Tibial artery (tissue), 4 donors: ENCODE data around the gene SNAPC2.

Experiments used
- DNase-seq, 2 donors: peaks; one replicate each; pipeline ENCODE4 v3.0.0-alpha.2; 2019
- H3K27ac ChIP-seq, 2 donors: fragments of 200-600 bp; sonication (generic) in 1 of 2; 1 replicate in 1 of 2; 2 replicates in 1 of 2; pipeline ENCODE4 v1.5.1; 2018 to 2019; ENCODE audit warnings: mild to moderate bottlenecking in 1 of 2
- H3K27me3 ChIP-seq, 2 donors: fragments of 200-600 bp; sonication (generic) in 1 of 2; one replicate each; pipeline versions ENCODE4 v1.5.1 to v1.6.0; 2016 to 2019
- H3K36me3 ChIP-seq, 3 donors: fragments of 200-600 bp; sonication (generic) in 2 of 3; one replicate each; pipeline ENCODE4 v1.5.1; 2016 to 2019; ENCODE audit warnings: mild to moderate bottlenecking in 2 of 3
- H3K4me1 ChIP-seq, 4 donors: fragments of 200-600 bp; sonication (generic) in 2 of 4; 1 replicate in 3 of 4; 2 replicates in 1 of 4; pipeline ENCODE4 v1.5.1; 2016 to 2019
- H3K4me3 ChIP-seq, 2 donors: fragments of 200-600 bp; sonication (generic) in 1 of 2; 1 replicate in 1 of 2; 2 replicates in 1 of 2; pipeline ENCODE4 v1.5.1; 2018 to 2019; ENCODE audit warnings: mild to moderate bottlenecking in 2 of 2
- H3K9me3 ChIP-seq, 3 donors: fragments of 200-600 bp; sonication (generic) in 1 of 3; one replicate each; pipeline ENCODE4 v1.5.1; 2016 to 2019
- intact Hi-C: fragments of 100-400 bp; cut with DNase I; formaldehyde crosslinking; loops from one replicate; pipeline ENCODE4 v1.15.0; 2023; ENCODE audit warnings: low total_unique reads
- TF ChIP-seq, protein P1 (sequence below), 2 experiments: fragments of 200-600 bp in 1 of 2; fragments of 450-650 bp in 1 of 2; IDR thresholded peaks; one replicate each; pipeline ENCODE4 v1.5.1; 2017 to 2019; ENCODE audit warnings: antibody characterized with exemption in 2 of 2, mild to moderate bottlenecking in 1 of 2, moderate library complexity in 1 of 2

SNAPC2 gene

DNA sequence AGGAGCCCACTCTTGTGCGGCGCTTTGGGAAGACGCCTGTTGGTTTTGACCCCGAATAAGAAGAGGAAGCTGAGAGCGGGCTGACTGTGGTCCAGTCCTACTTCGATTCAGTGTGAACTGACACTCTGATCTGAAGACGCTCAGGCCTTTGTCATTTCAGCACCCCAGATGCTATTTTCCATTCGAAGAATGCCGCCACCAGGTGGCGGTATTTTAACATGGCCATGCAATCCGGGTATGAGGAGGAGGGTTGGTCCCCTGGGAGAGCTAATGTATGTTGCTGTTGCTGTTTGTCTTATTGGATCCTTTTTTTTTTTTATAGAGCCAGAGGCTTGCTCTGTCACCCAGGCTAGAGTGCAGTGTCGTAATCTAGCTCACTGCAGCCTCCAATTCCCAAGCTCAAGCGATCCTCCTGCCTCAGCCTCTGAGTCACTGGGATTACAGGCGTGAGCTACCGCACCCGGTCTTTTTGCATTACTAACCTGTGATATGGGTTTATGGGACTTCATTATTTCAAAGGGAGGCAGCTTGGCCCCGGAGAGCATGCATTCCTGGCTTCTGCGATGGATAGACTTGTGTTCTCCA lies 24.1 kb downstream of the SNAPC2 start:
- Histone ChIP-seq H3K27me3 (no peaks in the 10 kb centered on the region), H3K9me3 (no peaks in the 10 kb centered on the region), H3K4me1 (peaks cover 0 to 29% (median 17%) of the 10 kb centered on the region in 4 donors), H3K4me3 (peak overlapping the region; percentile 82 to 93), H3K36me3 (peaks cover 17 to 21% (median 17%) of the 10 kb centered on the region in 3 donors), H3K27ac (peak overlapping the region; percentile 99 to 100)
- peak; percentile 89 to 93 for DNase-seq
- intact Hi-C loops, result loop anchor here (10.0 kb wide), 1 partner anchor 61 kb away; the partner anchor contains the start of gene ELAVL1
- TF ChIP-seq, protein P1, sequence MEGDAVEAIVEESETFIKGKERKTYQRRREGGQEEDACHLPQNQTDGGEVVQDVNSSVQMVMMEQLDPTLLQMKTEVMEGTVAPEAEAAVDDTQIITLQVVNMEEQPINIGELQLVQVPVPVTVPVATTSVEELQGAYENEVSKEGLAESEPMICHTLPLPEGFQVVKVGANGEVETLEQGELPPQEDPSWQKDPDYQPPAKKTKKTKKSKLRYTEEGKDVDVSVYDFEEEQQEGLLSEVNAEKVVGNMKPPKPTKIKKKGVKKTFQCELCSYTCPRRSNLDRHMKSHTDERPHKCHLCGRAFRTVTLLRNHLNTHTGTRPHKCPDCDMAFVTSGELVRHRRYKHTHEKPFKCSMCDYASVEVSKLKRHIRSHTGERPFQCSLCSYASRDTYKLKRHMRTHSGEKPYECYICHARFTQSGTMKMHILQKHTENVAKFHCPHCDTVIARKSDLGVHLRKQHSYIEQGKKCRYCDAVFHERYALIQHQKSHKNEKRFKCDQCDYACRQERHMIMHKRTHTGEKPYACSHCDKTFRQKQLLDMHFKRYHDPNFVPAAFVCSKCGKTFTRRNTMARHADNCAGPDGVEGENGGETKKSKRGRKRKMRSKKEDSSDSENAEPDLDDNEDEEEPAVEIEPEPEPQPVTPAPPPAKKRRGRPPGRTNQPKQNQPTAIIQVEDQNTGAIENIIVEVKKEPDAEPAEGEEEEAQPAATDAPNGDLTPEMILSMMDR (IDR thresholded peaks at IDR 0.05), result peak; percentile 73 to 84

DNA sequence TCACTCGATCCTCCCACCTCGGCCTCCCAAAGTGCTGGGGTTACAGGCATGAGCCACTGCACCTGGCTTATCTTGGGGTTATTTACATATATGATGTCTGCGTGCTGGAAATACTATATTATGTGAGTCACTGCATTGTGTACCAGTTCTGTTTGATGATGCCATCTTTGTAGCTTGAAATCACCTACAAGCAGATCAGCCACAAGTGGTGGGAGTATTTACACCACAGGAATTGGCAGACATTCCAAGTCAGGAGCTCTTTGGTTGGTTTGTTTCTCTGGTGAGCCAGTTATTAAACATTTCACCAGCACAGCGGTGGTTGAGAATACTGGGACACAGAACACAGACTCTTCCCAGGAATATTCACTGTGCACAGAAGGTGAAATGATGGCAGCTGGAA lies 27.8 kb downstream of the SNAPC2 start:
- intact Hi-C loops, result loop anchor here (5.0 to 10.0 kb wide), 2 partner anchors 57 to 304 kb away; partner anchors contain the start of gene ELAVL1
- Histone ChIP-seq H3K4me1 (peaks cover 0 to 1% (median under 1%) of the 10 kb centered on the region in 4 donors), H3K36me3 (no peaks in the 10 kb centered on the region), H3K9me3 (no peaks in the 10 kb centered on the region), H3K27me3 (no peaks in the 10 kb centered on the region), H3K4me3 (no peak overlapping the region), H3K27ac (no peak overlapping the region)
- TF ChIP-seq, protein P1 (IDR thresholded peaks at IDR 0.05), result no peak
- DNase-seq, result no peak

DNA sequence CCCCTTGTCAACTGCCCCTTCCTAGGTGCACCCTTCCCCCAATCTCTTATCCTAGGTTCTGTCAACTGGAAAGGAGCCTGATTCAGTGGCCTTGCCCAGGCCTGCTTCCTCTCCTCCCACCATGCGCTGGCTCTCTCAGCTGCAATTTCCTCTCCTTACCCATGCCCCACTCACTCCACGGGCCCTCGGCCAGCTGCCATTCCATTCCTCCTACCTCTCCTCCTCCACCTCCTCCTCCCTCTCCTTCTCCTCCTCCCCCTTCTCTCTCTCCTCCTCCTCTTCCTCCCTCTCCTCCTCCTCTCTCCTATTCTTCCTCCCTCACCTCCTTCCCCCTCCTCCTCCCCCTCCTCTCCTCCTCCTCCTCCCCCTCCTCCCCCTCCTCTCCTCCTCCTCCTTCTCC lies 32.9 kb downstream of the SNAPC2 start:
- TF ChIP-seq, protein P1 (IDR thresholded peaks at IDR 0.05), result no peak
- H3K9me3 ChIP-seq, result no peaks in the 10 kb centered on the region
- no peak overlapping the region for H3K27ac ChIP-seq
- no peak for DNase-seq
- peaks cover 0 to 12% (median 4%) of the 10 kb centered on the region in 3 donors for H3K36me3 ChIP-seq
- H3K4me1 ChIP-seq, result no peaks in the 10 kb centered on the region
- intact Hi-C loops, result no loop called here
- no peak overlapping the region for H3K4me3 ChIP-seq
- H3K27me3 ChIP-seq, result no peaks in the 10 kb centered on the region

DNA sequence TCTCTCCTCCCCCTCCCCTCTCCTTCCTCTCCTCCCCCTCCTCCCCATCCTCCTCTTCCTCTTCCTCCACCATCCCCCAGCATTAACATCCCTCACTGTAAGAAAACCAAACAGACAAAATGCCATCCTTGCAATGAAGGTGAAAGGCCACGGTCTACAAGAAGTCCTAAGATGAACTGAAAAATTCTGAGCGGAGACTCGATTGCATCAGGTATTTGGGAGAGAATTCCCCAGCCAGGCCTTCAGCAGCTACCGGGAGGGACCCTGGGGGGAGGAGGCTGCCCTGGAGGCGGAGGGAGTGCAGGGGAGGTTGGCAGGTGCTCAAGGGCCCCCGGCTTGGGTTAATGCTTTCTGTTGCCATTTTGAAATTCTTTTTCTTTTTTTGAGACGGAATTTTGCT lies 33.4 kb downstream of the SNAPC2 start:
- intact Hi-C loops, result no loop called here

DNA sequence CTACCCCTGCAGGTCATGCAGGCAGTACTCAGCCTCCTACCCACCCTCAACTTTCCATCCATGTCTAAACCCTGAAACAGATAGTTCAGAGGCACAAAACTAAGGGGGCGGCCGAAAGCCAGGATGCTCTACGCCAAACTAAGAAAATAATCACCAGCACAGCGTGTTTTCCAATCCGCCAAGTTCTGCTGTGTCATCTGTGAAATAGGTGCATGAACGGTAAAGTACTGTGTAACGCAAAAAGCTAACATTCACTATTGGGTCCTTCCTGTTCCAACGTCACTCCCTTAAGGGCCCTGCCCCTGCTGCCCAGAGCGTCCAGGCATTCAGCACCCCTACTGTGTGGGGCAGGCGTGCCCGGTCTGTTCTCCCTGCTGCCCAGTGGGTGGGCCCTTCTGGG lies 35.6 kb downstream of the SNAPC2 start:
- H3K9me3 ChIP-seq, result no peaks in the 10 kb centered on the region
- no peak overlapping the region for H3K4me3 ChIP-seq
- TF ChIP-seq, protein P1 (IDR thresholded peaks at IDR 0.05), result no peak
- H3K36me3 ChIP-seq, result peaks cover 0 to 30% (median 19%) of the 10 kb centered on the region in 3 donors
- H3K27ac ChIP-seq, result no peak overlapping the region
- intact Hi-C loops, result no loop called here
- H3K27me3 ChIP-seq, result no peaks in the 10 kb centered on the region
- H3K4me1 ChIP-seq, result no peaks in the 10 kb centered on the region
- no peak for DNase-seq

More for the DNA sequence above, 33.4 kb downstream of the SNAPC2 start:
- Histone ChIP-seq H3K4me3 (no peak overlapping the region), H3K9me3 (no peaks in the 10 kb centered on the region), H3K36me3 (peaks cover 0 to 16% (median 7%) of the 10 kb centered on the region in 3 donors), H3K27ac (no peak overlapping the region), H3K4me1 (no peaks in the 10 kb centered on the region), H3K27me3 (no peaks in the 10 kb centered on the region)
- TF ChIP-seq, protein P1 (IDR thresholded peaks at IDR 0.05), result no peak
- no peak for DNase-seq
